HepG2 (cell line): Measurements from ENCODE around the gene KIF15. TPM values are rescaled to one million over a fixed set of nuclear protein-coding genes. Genes with fewer than 3 reads are reported as not detected.

Experiments used
- ARNT ChIP-seq: fragments of 450-650 bp; IDR thresholded peaks from 2 replicates; pipeline ENCODE4 v1.6.1; 2017
- GATAD1 ChIP-seq: IDR thresholded peaks from 2 replicates; pipeline ENCODE4 v1.6.1; 2016; ENCODE audit warnings: missing genetic modification reagents, missing compliant biosample characterization
- KLF11 ChIP-seq: IDR thresholded peaks from 2 replicates; pipeline ENCODE4 v1.6.1; 2016; ENCODE audit warnings: missing compliant biosample characterization
- NCOA1 ChIP-seq: sonication (generic); formaldehyde crosslinking; IDR thresholded peaks from 2 replicates; pipeline ENCODE4 v1.9.0; 2021; ENCODE audit warnings: missing genetic modification reagents
- NFATC3 ChIP-seq: sonication (generic); formaldehyde crosslinking; IDR thresholded peaks from 2 replicates; pipeline ENCODE4 v1.5.1; 2020; ENCODE audit warnings: mild to moderate bottlenecking, missing genetic modification reagents
- NFKB2 ChIP-seq: sonication (generic); formaldehyde crosslinking; IDR thresholded peaks from 2 replicates; pipeline ENCODE4 v1.4.0; 2020; ENCODE audit warnings: missing genetic modification reagents, borderline replicate concordance
- RFX3 ChIP-seq: IDR thresholded peaks from 2 replicates; pipeline ENCODE4 v1.6.1; 2016; ENCODE audit warnings: missing biosample characterization, missing genetic modification reagents
- RNF2 ChIP-seq: fragments of 450-650 bp; conservative IDR thresholded peaks from 2 replicates; pipeline ENCODE4 v1.6.1; 2016; ENCODE audit warnings: low read depth
- SIX1 ChIP-seq: sonication (generic); formaldehyde crosslinking; IDR thresholded peaks from 2 replicates; pipeline ENCODE4 v1.4.0; 2020; ENCODE audit warnings: missing genetic modification reagents, borderline replicate concordance
- SRSF9 ChIP-seq: fragments of 200-400 bp; formaldehyde crosslinking; IDR thresholded peaks from 2 replicates; pipeline ENCODE4 v1.6.1; 2018; ENCODE audit warnings: borderline replicate concordance, mild to moderate bottlenecking, low read depth, low read length; ENCODE audit not compliant: insufficient read depth, poor library complexity, severe bottlenecking
- TCF12 ChIP-seq, 2 experiments: fragments of 450-650 bp in 1 of 2; sonication (generic) in 1 of 2; formaldehyde crosslinking in 1 of 2; IDR thresholded peaks; 2 replicates each; pipeline versions ENCODE4 v1.6.1 to v1.8.0; 2017 to 2022; ENCODE audit warnings: antibody characterized with exemption in 1 of 2, mild to moderate bottlenecking in 1 of 2, missing genetic modification reagents in 1 of 2, moderate library complexity in 1 of 2
- WIZ ChIP-seq: sonication (generic); formaldehyde crosslinking; IDR thresholded peaks from 2 replicates; pipeline ENCODE4 v1.5.1; 2020; ENCODE audit warnings: mild to moderate bottlenecking, missing genetic modification reagents
- YY1 ChIP-seq: IDR thresholded peaks from 2 replicates; pipeline ENCODE4 v1.6.1; 2011; ENCODE audit warnings: low read length, low read depth, moderate library complexity, mild to moderate bottlenecking; ENCODE audit not compliant: insufficient read depth, insufficient replicate concordance
- ZBTB7B ChIP-seq: sonication (generic); formaldehyde crosslinking; IDR thresholded peaks from 2 replicates; pipeline ENCODE4 v1.4.0; 2020; ENCODE audit warnings: missing genetic modification reagents
- ZFP1 ChIP-seq: IDR thresholded peaks from 2 replicates; pipeline ENCODE4 v1.6.1; 2016
- ZNF10 ChIP-seq: sonication (generic); formaldehyde crosslinking; IDR thresholded peaks from 2 replicates; pipeline ENCODE4 v1.4.0; 2020; ENCODE audit warnings: mild to moderate bottlenecking, low read depth, missing genetic modification reagents, borderline replicate concordance
- ZNF354B ChIP-seq: sonication (generic); formaldehyde crosslinking; IDR thresholded peaks from 2 replicates; pipeline ENCODE4 v1.8.0; 2022; ENCODE audit warnings: mild to moderate bottlenecking, missing genetic modification reagents
- ZNF564 ChIP-seq: sonication (generic); formaldehyde crosslinking; IDR thresholded peaks from 2 replicates; pipeline ENCODE4 v1.8.1; 2023; ENCODE audit warnings: mild to moderate bottlenecking, missing genetic modification reagents
- ZNF598 ChIP-seq: sonication (generic); formaldehyde crosslinking; IDR thresholded peaks from 2 replicates; pipeline ENCODE4 v1.5.1; 2020; ENCODE audit warnings: mild to moderate bottlenecking, missing genetic modification reagents, borderline replicate concordance
- ZSCAN25 ChIP-seq: sonication (generic); formaldehyde crosslinking; IDR thresholded peaks from 2 replicates; pipeline ENCODE4 v1.8.0; 2022; ENCODE audit warnings: mild to moderate bottlenecking, missing genetic modification reagents
- polyA plus RNA-seq, 8 experiments: library from polyadenylated mRNA; depleted of rRNA in 3 of 8; stranded (reverse) in 7 of 8; unstranded in 1 of 8; fragments of >200 nt; fragmentation: Illumina TruSeq in 4 of 8; extraction: Trizol in 4 of 8; gene quantifications; 2 replicates each; pipeline versions ENCODE4 v1.2.1 to v1.2.3, GENCODE V29; 2011 to 2016; ENCODE audit warnings: low read depth in 4 of 8, missing spikeins in 1 of 8, mixed read lengths in 1 of 8; ENCODE audit not compliant: insufficient read depth in 1 of 8
- total RNA-seq, 5 experiments: library from RNA; depleted of rRNA; stranded (reverse); fragments of >200 nt; fragmentation: Illumina TruSeq; extraction: Trizol; gene quantifications; 2 replicates each; pipeline ENCODE4 v1.2.3, GENCODE V29; 2016; ENCODE audit warnings: low read depth in 1 of 5
- TF ChIP-seq, protein P1 (sequence below): IDR thresholded peaks from 2 replicates; pipeline ENCODE4 v1.6.1; 2016; ENCODE audit warnings: mild to moderate bottlenecking, missing biosample characterization, missing genetic modification reagents
- TF ChIP-seq, protein P2 (sequence below): sonication (generic); formaldehyde crosslinking; IDR thresholded peaks from 2 replicates; pipeline ENCODE4 v1.5.1; 2020; ENCODE audit warnings: mild to moderate bottlenecking, missing genetic modification reagents, moderate library complexity
- TF ChIP-seq, protein P3 (sequence below): sonication (generic); formaldehyde crosslinking; IDR thresholded peaks from 2 replicates; pipeline ENCODE4 v1.5.0; 2020; ENCODE audit warnings: mild to moderate bottlenecking, missing genetic modification reagents

Gene KIF15
- total and polyA plus RNA-seq, 2 of the 13 experiments (the other 11 are each of a cell fraction or from before 2014, with no cell fraction given): 4.8 to 33.8 TPM

DNA sequence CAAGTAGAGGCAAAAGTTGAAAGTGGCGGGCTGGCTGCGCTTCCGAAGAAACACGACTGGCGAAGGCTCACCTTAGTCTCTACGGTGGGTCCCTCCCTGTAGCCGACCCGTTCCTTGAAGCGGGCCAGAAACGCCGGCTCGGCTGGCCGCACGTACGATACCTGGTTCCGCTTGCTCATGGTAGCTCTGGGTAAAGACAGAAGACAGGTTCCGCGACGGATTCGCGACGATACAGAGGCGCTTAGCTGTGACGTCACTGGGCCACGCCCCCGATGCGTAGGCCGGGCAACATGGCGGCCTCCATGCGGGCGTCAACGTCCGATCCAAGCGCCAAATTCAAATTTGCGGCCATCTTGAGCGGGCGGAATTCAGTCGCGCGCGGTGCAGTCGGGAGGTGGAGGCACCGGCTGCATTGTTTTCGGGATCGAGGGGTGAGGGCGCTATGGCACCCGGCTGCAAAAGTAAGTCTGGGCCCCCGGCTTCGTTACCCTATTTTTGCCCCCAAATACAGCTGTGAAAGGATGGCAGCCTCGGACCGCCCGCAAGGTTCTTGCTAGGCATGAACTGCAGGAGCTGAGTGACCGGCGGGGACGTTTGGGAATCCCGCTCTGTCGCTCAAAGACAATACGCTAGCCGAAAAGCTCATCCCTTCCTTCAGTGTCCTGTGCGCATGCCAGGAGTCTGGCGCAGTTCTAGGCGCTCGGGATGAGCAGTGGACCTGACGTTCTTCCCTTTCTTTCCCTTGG is at the start of gene KIF15, which contains the start of gene KIAA1143 (continued):
- TF ChIP-seq WIZ (CRISPR knock-in tag): peak; percentile 85; the same call in 1 of the 2 replicates
- TF ChIP-seq, protein P1, sequence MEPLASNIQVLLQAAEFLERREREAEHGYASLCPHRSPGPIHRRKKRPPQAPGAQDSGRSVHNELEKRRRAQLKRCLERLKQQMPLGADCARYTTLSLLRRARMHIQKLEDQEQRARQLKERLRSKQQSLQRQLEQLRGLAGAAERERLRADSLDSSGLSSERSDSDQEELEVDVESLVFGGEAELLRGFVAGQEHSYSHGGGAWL (CRISPR knock-in tag): peak; percentile 79
- TF ChIP-seq SRSF9: no peak
- no peak for TF ChIP-seq NFATC3 (CRISPR knock-in tag)
- TF ChIP-seq, protein P2, sequence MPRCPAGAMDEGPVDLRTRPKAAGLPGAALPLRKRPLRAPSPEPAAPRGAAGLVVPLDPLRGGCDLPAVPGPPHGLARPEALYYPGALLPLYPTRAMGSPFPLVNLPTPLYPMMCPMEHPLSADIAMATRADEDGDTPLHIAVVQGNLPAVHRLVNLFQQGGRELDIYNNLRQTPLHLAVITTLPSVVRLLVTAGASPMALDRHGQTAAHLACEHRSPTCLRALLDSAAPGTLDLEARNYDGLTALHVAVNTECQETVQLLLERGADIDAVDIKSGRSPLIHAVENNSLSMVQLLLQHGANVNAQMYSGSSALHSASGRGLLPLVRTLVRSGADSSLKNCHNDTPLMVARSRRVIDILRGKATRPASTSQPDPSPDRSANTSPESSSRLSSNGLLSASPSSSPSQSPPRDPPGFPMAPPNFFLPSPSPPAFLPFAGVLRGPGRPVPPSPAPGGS: peak; percentile 70; the same call in 1 of the 2 replicates
- peak; percentile 82 for TF ChIP-seq ZNF564
- peak; percentile 96 for TF ChIP-seq GATAD1 (CRISPR knock-in tag)
- TF ChIP-seq ZNF10 (CRISPR knock-in tag): no peak
- no peak; the same call in 1 of the 2 replicates for TF ChIP-seq ZNF598
- no peak for TF ChIP-seq KLF11 (CRISPR knock-in tag)
- no peak; the same call in 1 of the 2 replicates for TF ChIP-seq RFX3 (CRISPR knock-in tag)
- TF ChIP-seq ARNT: no peak
- peak; percentile 84; the same call in 1 of the 2 replicates for TF ChIP-seq NCOA1 (CRISPR knock-in tag)
- TF ChIP-seq, protein P3, sequence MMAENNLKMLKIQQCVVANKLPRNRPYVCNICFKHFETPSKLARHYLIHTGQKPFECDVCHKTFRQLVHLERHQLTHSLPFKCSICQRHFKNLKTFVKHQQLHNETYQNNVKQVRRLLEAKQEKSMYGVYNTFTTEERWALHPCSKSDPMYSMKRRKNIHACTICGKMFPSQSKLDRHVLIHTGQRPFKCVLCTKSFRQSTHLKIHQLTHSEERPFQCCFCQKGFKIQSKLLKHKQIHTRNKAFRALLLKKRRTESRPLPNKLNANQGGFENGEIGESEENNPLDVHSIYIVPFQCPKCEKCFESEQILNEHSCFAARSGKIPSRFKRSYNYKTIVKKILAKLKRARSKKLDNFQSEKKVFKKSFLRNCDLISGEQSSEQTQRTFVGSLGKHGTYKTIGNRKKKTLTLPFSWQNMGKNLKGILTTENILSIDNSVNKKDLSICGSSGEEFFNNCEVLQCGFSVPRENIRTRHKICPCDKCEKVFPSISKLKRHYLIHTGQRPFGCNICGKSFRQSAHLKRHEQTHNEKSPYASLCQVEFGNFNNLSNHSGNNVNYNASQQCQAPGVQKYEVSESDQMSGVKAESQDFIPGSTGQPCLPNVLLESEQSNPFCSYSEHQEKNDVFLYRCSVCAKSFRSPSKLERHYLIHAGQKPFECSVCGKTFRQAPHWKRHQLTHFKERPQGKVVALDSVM (CRISPR knock-in tag): no peak
- no peak for TF ChIP-seq SIX1
- no peak for TF ChIP-seq ZSCAN25 (CRISPR knock-in tag)
- TF ChIP-seq ZBTB7B (CRISPR knock-in tag): 0 out of 2 replicates have a peak, but pooled peaks have one; percentile 26
- 0 out of 2 replicates have a peak, but pooled peaks have one; percentile 13 for TF ChIP-seq ZNF354B (CRISPR knock-in tag)
- TF ChIP-seq TCF12 (IDR thresholded peaks at IDR 0.05): no peak
- no peak for TF ChIP-seq TCF12 (CRISPR knock-in tag; IDR thresholded peaks at IDR 0.05)
- TF ChIP-seq ZFP1 (CRISPR knock-in tag): 0 out of 2 replicates have a peak, but pooled peaks have one; percentile 59
- peak; percentile 89; the same call in 1 of the 2 replicates for TF ChIP-seq NFKB2 (CRISPR knock-in tag)
- TF ChIP-seq YY1: peak; percentile 99
- TF ChIP-seq RNF2: no peak; the same call in 1 of the 2 replicates
